DMS 273 (cell line): ENCODE measurements around the gene MIAT.

ENCODE experiments used
- DNase-seq: peaks from one replicate; lab custom pipeline; 2025; ENCODE audit not compliant: unreplicated experiment; lab: John Stamatoyannopoulos, UW

MIAT gene

DNA sequence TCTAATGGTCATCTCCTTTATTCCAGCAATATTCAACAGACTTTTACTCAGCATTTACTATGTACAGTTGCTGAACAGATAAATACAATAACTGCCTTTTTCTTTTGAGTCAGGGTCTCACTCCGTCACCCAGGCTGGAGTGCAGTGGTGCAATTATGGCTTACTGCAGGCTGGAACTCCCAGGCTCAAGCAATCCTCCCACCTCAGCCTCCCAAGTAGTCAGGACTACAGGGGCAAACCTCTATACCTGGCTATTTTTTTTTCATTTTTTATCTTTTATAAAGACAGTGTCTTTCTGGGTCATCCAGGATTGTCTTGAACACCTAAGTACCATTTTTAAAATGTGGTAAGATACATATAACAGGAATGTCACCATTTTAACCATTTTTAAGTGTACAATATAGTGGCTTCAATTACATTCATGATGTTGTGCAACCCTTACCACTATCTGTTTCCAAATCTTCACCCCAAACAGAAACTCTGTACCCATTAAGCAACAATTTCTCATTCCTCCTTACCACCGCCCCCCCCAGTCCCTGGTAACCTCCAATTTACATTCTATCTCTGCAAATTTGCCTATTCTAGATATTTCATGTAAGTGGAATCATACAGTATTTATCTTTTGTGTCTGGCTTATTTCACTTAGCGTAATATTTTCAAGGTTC, 67.8 kb downstream of the MIAT start:
- no peak for DNase-seq
